Stimulated activated CD8-positive, alpha-beta memory T cell treated with anti-CD3 and anti-CD28 coated beads, Interleukin-7, amount 100 ng/mL, for 4 hours (primary cell): ENCODE measurements around the gene KRIT1.
"Not testable (repeated sequence)": the region's sequence is repeated elsewhere in the genome, so short reads cannot be mapped to it uniquely, and the experiment has no call there.

Experiments
- DNase-seq, 2 donors: peaks; one replicate each; pipeline ENCODE4 v3.0.0-alpha.2; 2020; ENCODE audit warnings: low read depth in 2 of 2

Gene KRIT1

DNA sequence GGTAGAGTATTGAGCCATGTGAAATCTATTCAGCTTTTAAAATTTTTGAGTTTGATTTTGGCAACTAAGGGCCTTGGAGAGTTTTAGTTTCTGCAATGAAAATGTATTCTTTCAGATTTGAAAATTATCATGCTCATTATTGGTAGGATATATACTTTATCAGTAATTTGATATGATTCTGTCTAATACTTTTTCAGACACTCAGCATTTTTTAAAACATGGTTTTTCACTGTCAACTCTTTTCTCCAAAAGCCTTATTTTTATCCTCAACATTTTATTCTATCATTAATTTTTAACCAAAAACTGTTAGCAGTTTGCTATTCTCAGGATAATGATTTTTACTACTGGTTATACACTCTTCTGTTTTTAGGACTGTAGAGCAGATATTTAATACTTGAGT lies 4.9 kb upstream of the KRIT1 start:
- no peak for DNase-seq

DNA sequence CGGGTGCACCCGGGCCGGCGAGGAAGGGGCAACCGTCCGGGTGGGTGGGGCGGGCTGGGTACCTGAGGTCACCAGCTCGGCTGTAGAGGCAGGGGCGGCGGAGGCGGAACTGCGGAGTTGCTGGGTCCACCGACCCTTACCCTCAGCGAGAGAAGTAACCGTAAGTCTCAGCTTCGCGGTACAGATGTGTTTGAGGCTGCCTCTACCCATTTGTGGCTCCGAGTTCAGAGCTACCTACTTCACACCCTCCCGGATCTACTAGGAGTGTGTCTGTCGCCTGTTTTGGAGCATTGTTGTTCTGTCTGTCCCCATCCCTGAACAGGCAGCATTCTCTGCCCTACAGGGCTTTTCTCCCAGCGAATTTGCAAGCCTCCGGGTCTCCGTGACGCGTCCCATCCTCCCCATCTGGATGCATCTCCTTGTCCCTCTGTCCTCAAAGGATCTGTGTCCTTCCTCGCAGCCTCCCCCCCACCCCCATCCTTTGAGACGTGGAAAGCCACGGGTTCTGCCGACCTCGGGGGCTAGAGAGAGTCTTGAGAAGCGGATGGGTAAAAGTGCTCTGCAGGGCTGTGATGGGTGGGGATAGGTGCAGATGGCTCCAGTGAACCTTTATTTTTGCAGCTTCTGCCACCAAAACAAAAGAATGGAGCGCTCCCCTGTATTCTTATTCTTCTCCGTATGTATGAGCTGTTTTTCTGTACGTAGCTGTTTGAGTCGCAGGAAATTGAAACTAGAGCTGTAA lies 817 bp upstream of the KRIT1 start:
- peak in 1 of 2 donors; percentile 2 for DNase-seq

DNA sequence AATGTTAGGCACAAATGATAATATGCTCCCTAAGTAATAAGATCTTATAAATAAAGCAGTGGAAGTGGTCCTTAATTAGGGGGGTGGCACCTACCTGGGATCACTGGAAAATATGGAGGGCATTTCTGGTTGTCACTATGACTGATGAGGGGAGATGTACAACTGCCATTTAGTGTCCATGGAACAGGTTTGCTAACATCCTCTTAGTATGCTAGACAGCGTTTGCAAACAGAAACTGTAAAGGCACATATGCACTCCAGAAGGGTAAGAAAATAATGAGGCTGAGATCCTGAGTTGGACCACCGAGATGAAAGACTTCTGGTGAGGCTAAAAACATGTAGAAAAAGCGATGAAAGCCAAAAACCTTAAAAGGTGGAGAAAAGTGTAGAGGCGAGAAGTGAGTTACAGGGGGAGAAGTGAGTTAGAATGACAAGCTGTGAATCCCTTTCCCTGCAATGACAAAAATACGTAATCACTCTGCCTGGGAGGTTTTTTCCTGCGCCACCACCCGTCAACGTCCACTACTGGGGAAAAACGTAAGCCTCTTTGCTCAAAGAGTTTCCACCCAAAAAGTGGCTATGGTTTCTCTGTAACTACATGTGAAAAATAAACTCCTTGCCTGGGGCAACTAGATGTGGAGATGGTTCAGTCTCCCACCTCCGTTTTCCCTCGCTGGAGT lies 767 bp downstream of the KRIT1 start:
- DNase-seq = peak in 1 of 2 donors; percentile 2

DNA sequence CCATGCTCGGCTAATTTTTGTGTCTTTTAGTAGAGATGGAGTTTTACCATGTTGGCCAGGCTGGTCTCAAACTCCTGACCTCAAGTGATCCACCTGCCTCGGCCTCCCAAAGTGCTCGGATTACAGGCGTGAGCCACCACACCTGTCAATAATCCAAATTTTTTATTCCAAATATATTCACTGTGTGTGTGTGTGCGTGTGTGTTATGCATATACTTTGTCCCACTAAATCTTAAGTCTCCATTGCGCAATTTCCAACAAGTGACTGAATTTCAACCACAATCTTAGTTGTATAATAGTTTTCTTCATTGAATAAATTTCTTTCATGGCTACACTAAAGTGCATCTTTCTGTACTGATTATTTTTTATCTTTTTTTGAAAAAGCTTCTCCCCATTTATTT lies 2.7 kb downstream of the KRIT1 start:
- no peak for DNase-seq

- no peak for DNase-seq
Measured at GRCh38 chr7:92230547-92230946, 15.2 kb downstream of the KRIT1 start.

DNA sequence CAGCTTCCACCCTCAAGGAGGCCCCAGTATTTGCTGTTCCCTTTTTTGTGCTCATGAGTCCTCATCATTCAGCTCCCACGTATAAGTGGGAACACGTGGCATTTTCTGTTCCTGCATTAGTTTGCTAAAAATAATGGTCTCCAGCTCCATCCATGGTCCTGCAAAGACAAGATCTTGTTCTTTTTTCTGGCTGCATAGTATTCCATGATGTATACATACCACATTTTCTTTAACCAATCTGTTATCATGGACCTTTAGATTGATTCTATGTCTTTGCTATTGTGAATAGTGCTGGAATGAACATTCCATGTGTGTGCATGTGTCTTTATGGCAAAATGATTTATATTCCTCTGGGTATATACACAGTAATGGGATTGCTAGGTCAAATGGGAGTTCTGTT lies 17.0 kb downstream of the KRIT1 start:
- no peak for DNase-seq

DNA sequence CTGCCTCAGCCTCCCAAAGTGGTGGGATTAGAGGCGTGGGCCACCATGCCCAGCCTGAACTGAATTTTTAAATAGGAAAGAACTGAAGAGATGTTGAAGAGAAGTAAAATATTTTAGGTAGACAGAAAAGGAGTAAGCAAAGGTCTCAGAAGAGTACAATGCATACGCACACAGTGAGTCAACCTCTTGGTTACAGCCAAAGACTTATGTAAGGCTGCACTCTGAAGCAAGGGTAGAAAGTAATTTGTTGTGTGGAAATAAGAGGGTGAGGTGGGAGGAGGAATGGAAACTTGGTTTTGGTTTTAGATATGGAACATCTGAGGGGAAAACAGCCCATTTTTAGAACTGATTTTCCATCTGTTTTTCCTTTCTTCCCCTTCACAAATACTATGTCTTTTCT lies 17.6 kb downstream of the KRIT1 start:
- DNase-seq = no peak

GRCh38 chr7:92226981-92227380 lies 18.7 kb downstream of the KRIT1 start:
- no peak for DNase-seq

DNA sequence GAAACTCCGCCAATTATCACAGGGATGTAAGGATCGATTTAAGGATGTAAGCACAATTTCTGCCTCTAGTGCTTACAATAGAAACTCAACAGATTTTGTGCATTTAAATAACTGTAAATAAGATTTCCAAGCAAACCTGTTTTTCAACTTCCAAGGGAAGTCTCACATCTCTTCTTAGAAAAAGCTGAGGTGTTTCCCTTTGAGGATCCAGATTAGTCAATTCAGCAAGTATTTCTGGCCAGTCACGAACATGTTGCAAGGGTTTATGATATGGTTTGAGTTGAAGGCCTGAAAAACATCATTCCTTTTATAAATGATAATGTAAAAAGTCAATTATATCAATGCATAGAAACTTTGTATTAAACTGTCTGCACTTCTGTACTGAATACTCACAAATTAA lies 23.9 kb downstream of the KRIT1 start:
- no peak for DNase-seq

DNA sequence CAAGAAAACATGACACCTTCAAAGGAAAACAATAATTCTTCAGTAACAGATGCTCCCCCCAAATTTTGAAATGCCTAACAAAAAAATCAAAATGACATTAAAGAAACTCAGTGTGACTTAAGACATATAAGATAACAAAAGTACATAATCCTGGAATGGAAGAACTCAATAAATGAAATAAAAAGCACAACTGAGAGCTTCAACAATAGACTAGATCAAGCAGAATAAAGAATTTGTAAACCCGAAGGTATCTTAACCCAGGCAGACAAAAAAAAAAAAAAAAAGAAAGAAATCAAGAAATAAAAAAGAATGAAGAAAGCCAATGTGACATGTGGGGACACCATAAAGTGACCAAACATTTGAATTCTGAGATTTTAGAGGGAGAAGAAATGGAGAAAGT lies 39.0 kb downstream of the KRIT1 start:
- DNase-seq = no peak

- DNase-seq = no peak
Measured at GRCh38 chr7:92205987-92206386, 39.7 kb downstream of the KRIT1 start.

DNA sequence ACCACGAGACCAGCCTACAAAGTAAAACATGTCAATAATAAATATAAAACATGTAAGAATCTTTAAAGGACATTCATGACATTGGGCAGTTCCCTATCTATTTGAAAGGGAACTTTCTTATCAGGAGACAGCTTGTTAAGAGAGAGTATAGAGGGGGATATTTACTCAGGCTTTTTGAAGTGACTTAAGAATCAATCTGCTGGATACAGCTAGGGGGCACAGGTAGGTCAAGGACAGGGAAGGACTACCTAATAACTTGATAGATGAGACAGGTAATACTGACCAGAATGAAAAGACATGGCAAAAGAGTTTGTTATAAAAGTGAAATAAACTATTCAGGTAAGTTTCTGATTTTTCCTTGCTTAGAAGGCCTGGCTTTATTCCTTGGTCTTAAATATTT lies 44.9 kb downstream of the KRIT1 start:
- DNase-seq = no peak

DNA sequence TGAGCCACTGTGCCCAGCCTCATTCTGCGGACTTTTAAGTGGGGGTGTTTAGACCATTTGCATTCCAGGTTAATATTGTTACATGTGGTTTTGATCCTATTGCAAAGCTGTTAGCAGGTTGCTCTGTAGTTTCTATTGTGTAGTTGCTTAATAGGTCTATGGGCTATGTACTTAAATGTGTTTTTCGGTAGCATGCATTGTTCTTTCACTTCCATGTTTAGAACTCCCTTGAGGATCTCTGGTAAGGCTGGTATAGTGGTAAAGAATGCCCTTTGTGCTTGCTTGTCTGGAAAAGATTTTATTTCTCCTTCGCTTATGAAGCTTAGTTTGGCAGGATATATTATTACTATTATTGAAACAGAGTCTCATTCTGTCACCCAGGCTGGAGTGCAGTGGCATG lies 53.4 kb downstream of the KRIT1 start:
- no peak for DNase-seq

GRCh38 chr7:92189246-92189645 lies 56.5 kb downstream of the KRIT1 start:
- DNase-seq = not testable (repeated sequence)

DNA sequence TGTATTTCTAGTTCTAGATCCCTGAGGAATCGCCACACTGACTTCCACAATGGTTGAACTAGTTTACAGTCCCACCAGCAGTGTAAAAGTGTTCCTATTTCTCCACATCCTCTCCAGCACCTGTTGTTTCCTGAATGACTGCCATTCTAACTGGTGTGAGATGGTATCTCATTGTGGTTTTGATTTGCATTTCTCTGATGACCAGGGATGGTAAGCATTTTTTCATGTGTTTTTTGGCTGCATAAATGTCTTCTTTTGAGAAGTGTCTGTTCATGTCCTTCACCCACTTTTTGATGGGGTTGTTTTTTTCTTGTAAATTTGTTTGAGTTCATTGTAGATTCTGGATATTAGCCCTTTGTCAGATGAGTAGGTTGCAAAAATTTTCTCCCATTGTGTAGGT lies 61.4 kb downstream of the KRIT1 start:
- DNase-seq = not testable (repeated sequence)

GRCh38 chr7:92178928-92179924 lies 66.5 kb downstream of the KRIT1 start, which contains the start of gene LRRD1:
LRRD1 (minus strand) TSS chr7:92179142; CDS start chr7:92165202, 13,940 bp downstream.
- peak; percentile 74 to 80 for DNase-seq

DNA sequence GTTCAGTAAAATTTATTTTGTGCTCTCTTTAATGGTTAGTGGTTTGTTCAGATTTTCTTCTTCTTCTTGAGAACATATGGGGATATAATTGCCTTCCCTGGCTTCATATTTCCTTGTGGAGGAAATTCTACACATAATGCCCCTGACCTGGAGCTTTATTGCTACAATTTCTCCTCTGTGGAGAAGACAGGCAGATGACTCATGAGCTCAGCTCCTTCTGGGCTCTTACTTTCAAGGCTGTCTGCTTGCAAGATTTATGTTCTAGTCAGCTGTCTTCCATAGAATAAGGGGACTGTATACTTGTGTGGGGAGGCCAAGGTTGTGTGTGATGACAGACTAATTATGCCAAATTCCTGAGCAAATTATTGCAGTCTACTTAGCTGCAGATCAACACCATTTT lies 68.4 kb downstream of the KRIT1 start:
- DNase-seq = no peak

DNA sequence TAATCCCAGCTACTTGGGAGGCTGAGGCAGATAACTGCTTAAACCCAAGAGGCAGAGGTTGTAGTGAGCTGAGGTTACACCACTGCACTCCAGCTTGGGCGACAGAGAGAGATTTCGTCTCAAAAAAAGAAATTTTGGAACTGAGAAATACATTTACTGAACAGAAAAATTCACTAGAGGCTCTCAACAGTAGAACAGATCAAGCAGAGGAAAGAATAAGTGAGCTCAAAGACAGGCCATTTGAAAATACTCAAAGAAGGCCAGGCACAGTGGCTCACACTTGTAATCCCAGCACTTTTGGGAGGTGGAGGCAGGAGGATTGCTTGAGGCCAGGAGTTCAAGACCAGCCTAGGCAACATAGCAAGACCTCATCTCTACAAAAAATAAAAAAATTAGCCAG lies 76.2 kb downstream of the KRIT1 start:
- not testable (repeated sequence) for DNase-seq

GRCh38 chr7:92161271-92161670 lies 84.4 kb downstream of the KRIT1 start:
- DNase-seq = no peak

- no peak for DNase-seq
Measured at GRCh38 chr7:92158660-92159575, 86.8 kb downstream of the KRIT1 start.

- no peak for DNase-seq
Measured at GRCh38 chr7:92156990-92157389, 88.7 kb downstream of the KRIT1 start.
